Gastroesophageal sphincter (tissue), 3 donors: Measurements from ENCODE around the gene NEK9.

Experiments used
- CTCF ChIP-seq, 4 experiments: fragments of 200-600 bp in 2 of 4; fragments of 450-650 bp in 2 of 4; sonication (generic) in 1 of 4; IDR thresholded peaks; one replicate each; pipeline ENCODE4 v1.5.1; 2017 to 2019; ENCODE audit warnings: antibody characterized with exemption in 4 of 4, mild to moderate bottlenecking in 2 of 4, moderate library complexity in 2 of 4
- EP300 ChIP-seq: sonication (generic); formaldehyde crosslinking; IDR thresholded peaks from one replicate; pipeline ENCODE4 v1.6.1; 2017; ENCODE audit warnings: antibody characterized with exemption, mild to moderate bottlenecking
- POLR2A ChIP-seq, 2 donors: fragments of 450-650 bp; IDR thresholded peaks; one replicate each; pipeline ENCODE4 v1.6.1; 2017; ENCODE audit warnings: antibody characterized with exemption in 2 of 2, mild to moderate bottlenecking in 2 of 2, moderate library complexity in 1 of 2
- POLR2AphosphoS5 ChIP-seq: sonication (generic); formaldehyde crosslinking; IDR thresholded peaks from one replicate; pipeline ENCODE4 v1.6.1; 2017; ENCODE audit warnings: antibody characterized with exemption

DNA sequence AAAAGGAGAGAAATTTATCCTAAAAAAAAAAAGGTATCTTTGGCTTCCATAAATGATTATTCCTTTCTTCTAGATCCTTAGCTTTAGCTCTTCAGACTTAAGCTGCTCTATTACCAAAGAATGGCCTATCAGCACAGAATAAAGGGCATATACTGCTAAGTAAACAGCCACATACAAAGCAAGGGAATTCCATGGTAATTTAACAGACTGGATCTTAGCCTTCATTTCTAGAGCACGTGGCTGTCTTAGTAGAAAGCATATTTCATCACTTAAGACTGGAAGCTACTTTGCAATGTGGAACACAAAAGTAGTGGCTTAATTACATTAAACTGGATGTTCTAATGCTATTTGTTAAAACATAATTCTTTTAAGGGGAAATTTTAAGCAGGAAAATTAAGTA lies 26.4 kb upstream of the NEK9 start:
- TF ChIP-seq CTCF (IDR thresholded peaks at IDR 0.05): no peak
- TF ChIP-seq POLR2A (IDR thresholded peaks at IDR 0.05): no peak
- TF ChIP-seq POLR2AphosphoS5: no peak
- no peak for TF ChIP-seq EP300
